ENCODE data around the gene CMIP.

The CMIP gene

GRCh38 chr16:81565321-81566028 lies 120.9 kb downstream of the CMIP start:
- H2BK12ac ChIP-seq (ENCODE audit: low read length in 2 of 2): no peak overlapping the region
- H3K9ac ChIP-seq (ENCODE audit: low read length): no peak overlapping the region
- no peak overlapping the region for H2AK5ac ChIP-seq (ENCODE audit: low read length, severe bottlenecking)
- no peak for DNase-seq
- no peak overlapping the region for H3K4me2 ChIP-seq (ENCODE audit: low read length, poor library complexity, severe bottlenecking)
- no peak overlapping the region for H3K27ac ChIP-seq (ENCODE audit: low read length, poor library complexity, severe bottlenecking)
- H3K79me1 ChIP-seq (replicated peaks; ENCODE audit: low read length, poor library complexity, severe bottlenecking): peaks cover 43% of the 10 kb centered on the region
- no peak overlapping the region for H3K4ac ChIP-seq (ENCODE audit: low read depth in 1 of 2, low read length in 2 of 2)
- WGBS: 88% methylated on average over 20 of the region's 20 CpGs
- H2BK5ac ChIP-seq (ENCODE audit: low read depth, low read length, poor library complexity, severe bottlenecking): no peak overlapping the region
- no peak overlapping the region for H2AFZ ChIP-seq (ENCODE audit: low read depth, low read length)
- no peak overlapping the region for H3K4me3 ChIP-seq (ENCODE audit: insufficient read depth in 1 of 2, low read depth in 1 of 2, low read length in 2 of 2)
- peaks cover 20% of the 10 kb centered on the region for H3K4me1 ChIP-seq (ENCODE audit: control insufficient read depth, insufficient read depth, low read depth, low read length)
- H2BK120ac ChIP-seq (ENCODE audit: low read depth, low read length): no peak overlapping the region
- H3K23ac ChIP-seq (ENCODE audit: low read length in 2 of 2): no peak overlapping the region
- H2BK15ac ChIP-seq (ENCODE audit: low read depth, poor library complexity, severe bottlenecking): no peak overlapping the region
- H3K9me3 ChIP-seq (ENCODE audit: control insufficient read depth, low read length): no peaks in the 10 kb centered on the region
- no peak overlapping the region for H3K14ac ChIP-seq (ENCODE audit: low read length in 2 of 2)
- no peak overlapping the region for H3K18ac ChIP-seq (ENCODE audit: low read depth in 1 of 2, low read length in 2 of 2)
- peaks cover 0 to 13% of the 10 kb centered on the region in 2 experiments for H3K36me3 ChIP-seq (ENCODE audit: control insufficient read depth in 1 of 2, insufficient read depth in 2 of 2, low read depth in 1 of 2, low read length in 2 of 2)
- no peaks in the 10 kb centered on the region for H3K27me3 ChIP-seq (ENCODE audit: control insufficient read depth in 1 of 2, insufficient read depth in 1 of 2, low read length in 2 of 2)
- H4K91ac ChIP-seq (ENCODE audit: low read length): no peak overlapping the region
- H4K8ac ChIP-seq (ENCODE audit: low read length): no peak overlapping the region

GRCh38 chr16:81566086-81567007 lies 121.7 kb downstream of the CMIP start:
- Histone ChIP-seq H3K9me3 (ENCODE audit: control insufficient read depth, low read length) (no peaks in the 10 kb centered on the region), H3K9ac (ENCODE audit: low read length) (no peak overlapping the region), H3K27me3 (ENCODE audit: control insufficient read depth in 1 of 2, insufficient read depth in 1 of 2, low read length in 2 of 2) (no peaks in the 10 kb centered on the region), H3K27ac (ENCODE audit: low read length, poor library complexity, severe bottlenecking) (no peak overlapping the region), H2AFZ (ENCODE audit: low read depth, low read length) (no peak overlapping the region), H2BK5ac (ENCODE audit: low read depth, low read length, poor library complexity, severe bottlenecking) (no peak overlapping the region), H3K4me1 (ENCODE audit: control insufficient read depth, insufficient read depth, low read depth, low read length) (peaks cover 15% of the 10 kb centered on the region), H4K8ac (ENCODE audit: low read length) (no peak overlapping the region), H3K14ac (ENCODE audit: low read length in 2 of 2) (no peak overlapping the region), H2BK12ac (ENCODE audit: low read length in 2 of 2) (no peak overlapping the region), H3K23ac (ENCODE audit: low read length in 2 of 2) (no peak overlapping the region), H4K91ac (ENCODE audit: low read length) (no peak overlapping the region), H3K4ac (ENCODE audit: low read depth in 1 of 2, low read length in 2 of 2) (no peak overlapping the region), H3K4me2 (ENCODE audit: low read length, poor library complexity, severe bottlenecking) (no peak overlapping the region), H3K79me1 (replicated peaks; ENCODE audit: low read length, poor library complexity, severe bottlenecking) (peaks cover 49% of the 10 kb centered on the region), H3K36me3 (ENCODE audit: control insufficient read depth in 1 of 2, insufficient read depth in 2 of 2, low read depth in 1 of 2, low read length in 2 of 2) (peaks cover 0 to 13% of the 10 kb centered on the region in 2 experiments), H2AK5ac (ENCODE audit: low read length, severe bottlenecking) (no peak overlapping the region), H3K4me3 (ENCODE audit: insufficient read depth in 1 of 2, low read depth in 1 of 2, low read length in 2 of 2) (no peak overlapping the region), H3K18ac (ENCODE audit: low read depth in 1 of 2, low read length in 2 of 2) (no peak overlapping the region), H2BK120ac (ENCODE audit: low read depth, low read length) (no peak overlapping the region), H2BK15ac (ENCODE audit: low read depth, poor library complexity, severe bottlenecking) (no peak overlapping the region)
- no peak for DNase-seq
- WGBS: 97% methylated on average over 7 of the region's 7 CpGs

GRCh38 chr16:81567087-81567486 lies 122.5 kb downstream of the CMIP start:
- Histone ChIP-seq H2AFZ (ENCODE audit: low read depth, low read length) (no peak overlapping the region), H2BK5ac (ENCODE audit: low read depth, low read length, poor library complexity, severe bottlenecking) (no peak overlapping the region), H2AK5ac (ENCODE audit: low read length, severe bottlenecking) (no peak overlapping the region), H4K91ac (ENCODE audit: low read length) (no peak overlapping the region), H3K18ac (ENCODE audit: low read depth in 1 of 2, low read length in 2 of 2) (no peak overlapping the region), H2BK12ac (ENCODE audit: low read length in 2 of 2) (no peak overlapping the region), H2BK15ac (ENCODE audit: low read depth, poor library complexity, severe bottlenecking) (no peak overlapping the region), H3K9ac (ENCODE audit: low read length) (no peak overlapping the region), H3K79me1 (replicated peaks; ENCODE audit: low read length, poor library complexity, severe bottlenecking) (peaks cover 55% of the 10 kb centered on the region), H3K14ac (ENCODE audit: low read length in 2 of 2) (no peak overlapping the region), H3K27me3 (ENCODE audit: control insufficient read depth in 1 of 2, insufficient read depth in 1 of 2, low read length in 2 of 2) (no peaks in the 10 kb centered on the region), H3K23ac (ENCODE audit: low read length in 2 of 2) (no peak overlapping the region), H3K27ac (ENCODE audit: low read length, poor library complexity, severe bottlenecking) (no peak overlapping the region), H3K4ac (ENCODE audit: low read depth in 1 of 2, low read length in 2 of 2) (no peak overlapping the region), H3K4me2 (ENCODE audit: low read length, poor library complexity, severe bottlenecking) (no peak overlapping the region), H3K4me3 (ENCODE audit: insufficient read depth in 1 of 2, low read depth in 1 of 2, low read length in 2 of 2) (no peak overlapping the region), H3K4me1 (ENCODE audit: control insufficient read depth, insufficient read depth, low read depth, low read length) (peaks cover 16% of the 10 kb centered on the region), H3K9me3 (ENCODE audit: control insufficient read depth, low read length) (no peaks in the 10 kb centered on the region), H4K8ac (ENCODE audit: low read length) (no peak overlapping the region), H3K36me3 (ENCODE audit: control insufficient read depth in 1 of 2, insufficient read depth in 2 of 2, low read depth in 1 of 2, low read length in 2 of 2) (peaks cover 0 to 14% of the 10 kb centered on the region in 2 experiments), H2BK120ac (ENCODE audit: low read depth, low read length) (no peak overlapping the region)
- WGBS: 93% methylated on average over 13 of the region's 13 CpGs
- DNase-seq: no peak
